ENCODE data around the gene REV3L. TPM values are rescaled to one million over a fixed set of nuclear protein-coding genes. Genes with fewer than 3 reads are reported as not detected.

REV3L gene
- total and polyA plus RNA-seq, 2 of the 8 experiments (the other 6 are each of a cell fraction or from before 2014, with no cell fraction given): 2.1 to 6.6 TPM

GRCh38 chr6:111503660-111504059 is 20.6 kb upstream of the REV3L start (continued):
- TF ChIP-seq CHD7 (IDR thresholded peaks at IDR 0.05; ENCODE audit: insufficient replicate concordance, low read length): no peak
- no peak for TF ChIP-seq FOSL1 (IDR thresholded peaks at IDR 0.05; ENCODE audit: insufficient read depth, low read depth, low read length)
- TF ChIP-seq CBX5 (IDR thresholded peaks at IDR 0.05; ENCODE audit: low read depth, low read length): no peak
- TF ChIP-seq BACH1 (IDR thresholded peaks at IDR 0.05; ENCODE audit: low read length): no peak
- no peak for TF ChIP-seq SIN3A (conservative IDR thresholded peaks at IDR 0.05 in 1 of 2, IDR thresholded peaks at IDR 0.05 in 1 of 2; ENCODE audit: low read depth in 1 of 2, low read length in 2 of 2)
- TF ChIP-seq RNF2 (IDR thresholded peaks at IDR 0.05; ENCODE audit: borderline replicate concordance, low read depth, low read length, missing control alignments, poor library complexity, severe bottlenecking): no peak
- no peak for TF ChIP-seq ASH2L (IDR thresholded peaks at IDR 0.05; ENCODE audit: low read length)
- no peak for TF ChIP-seq CHD1 (IDR thresholded peaks at IDR 0.05; ENCODE audit: low read depth, low read length)
- TF ChIP-seq PHF8 (conservative IDR thresholded peaks at IDR 0.05; ENCODE audit: low read depth, low read length): no peak
- TF ChIP-seq RFX5 (IDR thresholded peaks at IDR 0.05; ENCODE audit: borderline replicate concordance, low read depth, low read length): no peak
- TF ChIP-seq SP1 (IDR thresholded peaks at IDR 0.05; ENCODE audit: low read depth, low read length): no peak

Data from H1 (cell line).